GM19351 (cell line): ENCODE measurements around the gene BDH2.

Experiments used
- ATAC-seq: cut with Tn5 transposase; IDR thresholded peaks from one replicate; pipeline ENCODE4 v1.9.1; 2021; ENCODE audit warnings: mild to moderate bottlenecking, moderate library complexity; ENCODE audit not compliant: unreplicated experiment

Gene BDH2

DNA sequence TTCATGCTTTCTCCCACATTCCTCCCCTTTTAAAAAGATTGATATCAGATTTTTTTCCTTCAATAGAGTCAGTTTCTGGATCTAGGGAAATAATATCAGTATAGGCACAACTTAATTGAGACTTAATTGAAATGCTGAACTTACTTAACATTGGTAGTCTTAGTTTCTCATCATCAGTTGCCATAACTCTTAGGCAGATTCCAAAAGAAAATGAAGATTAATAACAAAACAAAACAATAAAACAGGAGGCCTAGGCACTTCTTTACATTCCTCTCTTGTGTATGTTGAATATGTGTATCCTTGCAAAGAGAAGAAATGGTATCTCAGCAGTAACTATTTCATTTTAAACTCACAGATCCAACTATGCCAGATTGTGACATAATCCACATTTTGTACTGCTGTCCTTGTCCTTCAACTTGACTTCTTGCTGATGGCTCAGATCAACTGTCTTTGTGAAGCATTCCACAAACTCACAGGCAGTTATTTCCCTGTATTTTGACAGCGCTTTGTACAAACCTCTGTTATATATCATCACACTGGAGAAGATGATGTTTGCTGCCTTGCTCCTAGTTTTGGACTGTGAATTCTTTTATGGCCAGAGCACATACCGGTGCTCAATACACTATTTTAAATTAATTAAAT, 14.0 kb downstream of the BDH2 start:
- no peak for ATAC-seq

- ATAC-seq = no peak
Measured at GRCh38 chr4:103079621-103080020, 20.0 kb downstream of the BDH2 start.

DNA sequence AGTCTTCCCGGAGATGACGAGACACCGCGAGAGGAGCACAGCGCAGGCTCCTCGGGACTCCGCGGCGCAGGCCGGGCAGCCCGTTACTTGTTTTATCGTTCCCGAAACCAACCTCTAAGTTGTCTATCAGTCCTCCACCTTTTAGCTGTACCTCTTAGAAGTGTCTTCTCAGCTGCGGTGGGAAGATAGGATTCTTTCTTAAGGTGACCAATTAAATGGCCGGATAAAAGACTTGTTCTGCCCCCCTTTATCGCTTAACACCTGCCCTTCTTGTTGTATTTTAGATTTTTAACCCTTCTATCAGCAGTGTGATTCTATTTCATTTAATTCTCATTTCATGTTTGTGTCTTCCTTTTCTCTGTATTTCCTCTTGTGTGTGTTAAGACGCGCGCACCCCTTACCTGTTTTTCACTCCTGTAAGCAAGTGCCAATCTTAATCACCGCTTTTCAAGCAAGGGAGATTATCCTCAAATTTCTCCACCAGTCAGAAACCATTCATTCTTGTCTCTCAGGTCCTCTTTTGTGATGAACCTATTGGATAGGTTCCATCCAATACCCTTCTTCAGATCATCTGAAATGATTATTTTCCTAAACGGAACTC, 22.8 kb downstream of the BDH2 start, which contains the start of gene SLC9B2:
TSS of gene SLC9B2 (minus strand) at position 15 of the 601 bp plus-strand sequence. CDS start 9,211 bp downstream, outside the sequence.
- ATAC-seq = peak; percentile 46

GRCh38 chr4:103075894-103076746, 23.5 kb downstream of the BDH2 start:
- peak; percentile 60 for ATAC-seq

- ATAC-seq = peak; percentile 0
Measured at GRCh38 chr4:103075435-103075893, 24.2 kb downstream of the BDH2 start.

- peak; percentile 33 for ATAC-seq
Measured at GRCh38 chr4:103074744-103075434, 24.7 kb downstream of the BDH2 start.

DNA sequence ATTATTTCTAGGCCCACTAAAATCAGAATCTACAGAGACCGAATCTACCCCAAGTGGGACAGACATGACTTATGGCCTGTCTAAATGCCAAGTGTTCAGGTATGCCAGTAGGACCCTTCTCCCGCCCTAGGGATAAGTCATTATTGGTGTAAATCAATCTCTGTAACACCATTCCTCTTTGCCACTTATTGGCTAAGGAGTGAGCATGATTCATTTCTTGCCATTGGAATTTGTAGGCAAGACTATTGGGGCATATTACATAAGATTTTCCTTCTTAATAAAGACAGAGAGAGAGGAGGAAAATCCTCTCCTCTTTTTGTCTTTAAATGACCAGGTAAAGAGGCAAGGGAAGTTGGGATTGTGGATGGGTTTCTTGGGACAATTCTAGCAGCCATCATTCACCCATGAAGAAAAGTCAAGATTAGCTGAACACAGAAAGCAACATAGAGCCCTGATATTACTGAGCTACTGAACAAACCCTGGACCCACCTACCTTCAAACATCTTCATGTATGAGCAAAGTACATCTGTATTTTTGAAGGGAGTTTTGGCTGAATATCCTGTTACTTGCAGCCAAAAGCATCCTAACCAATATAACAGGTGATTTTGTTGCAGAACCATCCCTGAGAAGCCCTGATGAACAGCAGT, 25.7 kb downstream of the BDH2 start:
- ATAC-seq = no peak

DNA sequence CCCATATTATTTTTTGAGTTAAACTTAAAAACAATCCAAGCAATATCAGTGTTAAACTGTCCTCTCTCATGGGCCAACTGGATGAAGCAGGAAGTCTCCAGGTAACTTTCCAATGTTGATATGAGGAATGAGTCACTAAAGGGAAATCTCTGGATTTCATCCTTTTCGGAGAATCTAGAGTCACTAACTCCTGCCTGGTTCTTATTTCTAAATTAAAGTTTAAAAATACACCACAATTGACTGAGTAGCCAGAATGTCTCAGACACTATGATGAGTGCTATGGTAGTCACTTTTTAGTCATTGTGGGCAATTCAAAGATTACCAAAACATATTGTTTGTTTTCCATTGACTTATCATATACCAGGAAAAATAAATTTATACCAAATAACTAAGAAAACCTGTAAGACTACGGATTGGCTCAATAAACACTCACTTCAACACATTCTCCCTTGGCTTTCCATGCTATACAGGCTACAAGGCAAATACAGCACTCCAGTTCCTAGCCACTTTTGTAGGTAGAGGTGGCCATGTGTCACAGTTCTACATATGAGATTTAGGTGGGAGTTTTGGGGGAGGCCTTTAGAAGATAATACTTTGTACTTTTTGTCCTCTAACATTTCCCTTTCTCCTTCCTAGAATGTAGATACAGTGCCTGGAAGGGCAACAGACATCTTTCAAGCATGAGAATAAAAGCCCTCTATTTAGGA, 31.6 kb downstream of the BDH2 start:
- no peak for ATAC-seq

GRCh38 chr4:103060453-103061148, 39.0 kb downstream of the BDH2 start:
- no peak for ATAC-seq

DNA sequence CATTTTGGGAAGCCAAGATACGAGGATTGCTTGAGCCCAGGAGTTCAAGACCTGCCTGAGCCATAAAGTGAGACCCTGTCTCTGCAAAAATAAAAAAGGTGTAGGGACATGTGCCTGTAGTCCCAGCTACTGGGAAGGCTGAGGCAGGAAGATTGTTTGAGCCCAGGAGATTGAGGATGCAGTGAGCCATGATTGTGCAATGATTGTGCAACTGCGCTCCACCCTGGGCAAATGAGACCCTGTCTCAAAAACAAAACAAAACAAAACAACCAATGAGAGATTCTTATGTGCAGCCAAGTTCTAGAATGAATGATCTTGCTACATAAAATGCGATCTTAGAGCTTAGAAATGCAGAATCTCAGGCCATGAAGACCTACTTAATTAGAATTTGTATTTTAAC, 45.6 kb downstream of the BDH2 start:
- ATAC-seq = no peak

DNA sequence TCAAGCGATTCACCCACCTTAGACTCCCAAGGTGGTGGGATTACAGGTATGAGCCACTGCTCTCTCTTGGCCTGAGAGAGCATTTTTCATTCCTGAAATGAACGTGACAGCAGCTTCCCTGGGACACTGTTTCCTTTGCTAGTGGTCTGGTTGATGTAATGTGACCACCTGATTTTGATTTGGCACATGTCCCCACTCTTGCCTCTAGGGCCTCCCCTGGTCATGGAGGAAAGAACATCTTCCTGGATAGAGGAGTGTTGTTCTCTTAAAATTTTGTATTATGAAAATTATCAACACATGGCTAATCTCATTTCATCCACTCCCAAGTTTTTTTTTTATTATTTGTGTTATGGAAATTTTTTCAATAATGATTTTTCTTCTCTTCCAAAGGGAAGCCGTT, 46.9 kb downstream of the BDH2 start:
- ATAC-seq = no peak

DNA sequence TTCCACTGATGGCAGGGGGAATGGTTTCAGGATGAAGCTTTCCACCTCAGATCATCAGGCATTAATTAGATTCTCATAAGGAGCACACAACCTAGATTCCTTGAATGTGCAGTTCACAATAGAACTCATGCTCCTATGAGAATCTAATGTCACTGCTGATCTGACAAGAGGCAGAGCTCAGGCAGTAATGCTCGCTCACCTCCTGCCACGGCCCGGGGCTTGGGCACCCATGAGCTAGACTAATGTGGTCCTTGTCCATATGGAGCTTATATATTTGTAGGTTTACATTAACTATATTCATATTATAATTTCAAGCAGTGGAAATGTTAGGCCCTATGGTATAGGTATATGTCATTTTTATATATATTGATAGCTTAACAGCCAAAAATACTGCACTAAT, 47.5 kb downstream of the BDH2 start:
- ATAC-seq = no peak

DNA sequence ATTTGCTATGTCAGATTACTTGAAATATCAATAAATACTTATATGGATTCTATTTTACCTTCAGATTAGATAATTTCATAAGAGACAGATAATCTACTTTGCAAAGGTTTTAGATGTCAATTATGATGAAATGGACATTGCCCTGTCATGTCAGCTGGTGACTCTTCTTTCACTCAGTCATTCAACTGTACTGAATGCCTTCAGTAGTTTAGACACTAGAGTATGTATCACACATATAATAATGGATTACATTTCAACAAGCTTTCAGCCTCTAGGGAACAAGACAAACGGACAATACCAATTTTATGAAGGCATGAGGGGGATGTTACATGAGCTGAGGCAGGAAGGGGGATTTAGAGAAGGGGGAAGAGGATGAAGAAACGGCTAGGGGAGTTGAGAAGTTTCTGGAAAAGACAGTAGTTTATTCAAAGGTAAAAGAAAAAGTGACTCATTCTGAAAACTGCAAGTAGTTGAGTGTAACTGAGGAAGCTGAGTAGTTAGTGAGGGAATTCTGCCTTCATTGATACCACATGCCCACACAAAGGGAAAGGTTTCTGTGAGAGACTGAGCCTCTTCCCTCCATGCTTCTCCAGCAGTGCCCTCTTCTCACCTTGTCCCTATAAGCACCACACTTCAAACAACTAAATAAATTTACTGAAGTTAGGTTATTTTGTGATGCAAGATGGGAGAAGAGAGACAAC, 48.7 kb downstream of the BDH2 start:
- no peak for ATAC-seq

- peak; percentile 98 for ATAC-seq
Measured at GRCh38 chr4:103046416-103047290, 53.0 kb downstream of the BDH2 start.

DNA sequence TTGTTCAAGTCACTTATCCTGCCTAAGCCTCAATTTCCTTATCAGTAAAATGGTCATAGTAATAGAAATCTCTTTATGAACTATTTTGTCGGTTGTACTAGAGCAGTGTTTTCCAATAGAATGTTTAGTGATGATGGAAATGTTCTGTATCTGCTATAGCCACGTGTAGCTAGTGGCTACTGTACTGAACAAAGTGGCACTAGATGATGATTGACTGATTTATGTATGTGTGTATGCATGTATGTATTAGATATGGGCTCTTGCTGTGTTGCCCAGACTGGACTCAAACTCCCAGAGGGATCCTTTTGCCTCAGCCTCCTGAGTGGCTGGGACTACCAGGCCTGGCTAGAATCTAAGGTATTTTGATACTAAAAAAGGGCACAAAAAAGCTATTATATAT, 55.5 kb downstream of the BDH2 start:
- ATAC-seq = no peak

GRCh38 chr4:103036169-103036568, 63.5 kb downstream of the BDH2 start:
- no peak for ATAC-seq

- peak; percentile 94 for ATAC-seq
Measured at GRCh38 chr4:103032574-103032973, 67.1 kb downstream of the BDH2 start.

GRCh38 chr4:103030791-103031190, 68.8 kb downstream of the BDH2 start:
- ATAC-seq = no peak
